Stimulated activated CD8-positive, alpha-beta memory T cell treated with anti-CD3 and anti-CD28 coated beads, Interleukin-2, amount 100 ng/mL, for 1 hour (primary cell): ENCODE measurements around the gene CD2BP2.
A peak's percentile ranks its signal among the peaks of the same experiment; 100 is the strongest.
"Not testable (repeated sequence)": the region's sequence is repeated elsewhere in the genome, so short reads cannot be mapped to it uniquely, and the experiment has no call there.

Experiments used
- DNase-seq, 2 donors: peaks; one replicate each; pipeline ENCODE4 v3.0.0-alpha.2; 2020; ENCODE audit warnings: low read depth in 2 of 2

CD2BP2 gene

DNA sequence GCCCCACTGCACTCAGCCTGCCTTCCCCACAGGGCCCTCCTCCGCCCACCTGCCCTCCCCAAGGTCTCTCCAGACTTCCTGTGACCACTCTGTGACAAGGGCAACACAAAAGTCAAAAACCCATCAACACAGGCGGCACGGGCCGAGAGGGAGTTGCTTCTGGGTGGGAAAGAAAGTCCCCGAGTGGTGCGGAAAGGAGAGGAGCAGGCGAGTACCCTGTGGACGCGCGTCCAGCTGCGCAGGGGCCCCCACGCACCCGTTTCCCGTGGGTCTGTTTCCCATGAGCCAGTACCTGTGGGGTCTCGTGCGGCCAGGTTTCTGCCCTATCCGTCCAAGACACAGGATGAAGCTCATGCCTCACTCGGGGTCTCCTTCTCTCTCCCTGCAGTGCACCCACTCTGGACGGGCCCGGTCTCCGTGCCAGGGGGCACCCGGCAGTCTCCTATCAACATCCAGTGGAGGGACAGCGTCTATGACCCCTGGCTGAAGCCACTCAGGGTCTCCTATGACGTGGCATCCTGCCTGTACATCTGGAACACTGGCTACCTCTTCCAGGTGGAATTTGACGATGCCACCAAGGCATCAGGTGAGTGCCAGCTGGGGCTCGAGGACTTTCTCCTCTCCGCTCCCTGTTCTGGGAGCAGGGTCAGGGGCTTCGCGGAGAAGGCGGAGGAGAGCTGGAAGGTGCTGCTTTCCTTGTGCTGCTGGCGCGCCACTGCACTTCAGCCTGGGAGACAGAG lies 12.2 kb downstream of the CD2BP2 start:
- DNase-seq, result no peak

- DNase-seq, result not testable (repeated sequence)
Observed at GRCh38 chr16:30341971-30342370, 13.1 kb downstream of the CD2BP2 start.

DNA sequence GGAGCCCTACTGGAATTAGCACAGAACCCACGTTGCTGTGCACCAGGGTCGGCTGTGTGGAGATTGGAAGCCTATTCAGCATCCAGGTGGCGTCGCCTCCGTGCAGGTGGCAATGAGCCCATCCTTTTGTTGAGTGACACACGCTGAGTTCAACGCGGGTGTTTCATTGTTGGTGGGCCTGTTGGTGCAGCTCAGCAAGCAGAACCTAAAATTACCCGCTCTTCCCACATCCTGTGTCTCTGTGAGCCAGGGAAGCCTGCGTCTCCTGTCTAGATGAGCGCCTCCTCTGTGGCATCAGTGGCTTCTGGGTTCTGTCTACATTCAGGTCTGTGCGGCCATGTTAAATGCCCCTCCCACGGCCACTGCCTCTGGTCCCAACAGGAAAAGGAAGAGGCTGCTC lies 14.5 kb downstream of the CD2BP2 start:
- no peak for DNase-seq

- not testable (repeated sequence) for DNase-seq
Observed at GRCh38 chr16:30338715-30339114, 16.4 kb downstream of the CD2BP2 start.

GRCh38 chr16:30337964-30338357 lies 17.1 kb downstream of the CD2BP2 start:
- not testable (repeated sequence) for DNase-seq

DNA sequence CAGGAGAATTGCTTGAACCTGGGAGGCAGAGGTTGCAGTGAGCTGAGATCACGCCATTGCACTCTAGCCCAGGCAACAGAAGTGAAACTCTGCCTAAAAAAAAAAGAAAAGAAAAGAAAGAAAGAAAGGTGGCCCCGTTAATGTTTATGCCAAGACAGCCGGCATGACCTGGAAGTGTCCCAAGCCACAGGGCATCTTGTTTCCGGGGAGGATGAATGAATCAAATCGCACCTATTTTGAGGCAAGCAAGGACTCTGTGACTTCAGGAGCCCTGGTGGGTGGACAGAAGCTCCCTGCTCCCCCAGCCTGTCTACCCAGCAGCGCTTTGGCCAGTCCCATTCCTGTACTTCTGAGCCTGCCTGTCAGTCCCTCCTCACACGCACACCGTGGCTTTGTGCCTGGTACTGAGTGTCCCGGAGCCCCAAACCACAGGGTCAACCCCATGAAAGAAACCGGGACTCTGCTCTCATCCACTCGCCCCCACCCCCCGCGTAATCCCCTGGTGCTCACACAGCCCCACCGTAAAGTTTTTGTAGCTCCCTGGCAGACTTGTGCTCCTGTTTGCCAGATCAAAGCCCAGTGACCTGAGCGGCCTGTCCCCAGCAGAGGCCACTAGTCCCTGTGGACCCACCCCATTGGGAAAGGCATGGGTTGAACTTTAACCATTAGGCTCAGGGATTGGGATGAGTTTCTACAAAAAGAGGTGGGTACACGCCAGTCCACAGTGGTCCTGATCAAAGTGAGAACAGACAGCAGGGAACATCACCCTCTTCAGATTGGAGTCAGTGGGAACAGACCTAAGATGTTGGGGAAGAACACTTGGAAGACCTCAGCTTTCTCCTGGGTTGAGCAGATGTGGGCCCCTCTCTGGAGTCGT lies 19.3 kb downstream of the CD2BP2 start:
- DNase-seq, result no peak

GRCh38 chr16:30335028-30335597 lies 20.0 kb downstream of the CD2BP2 start:
- peak; percentile 62 to 70 for DNase-seq

DNA sequence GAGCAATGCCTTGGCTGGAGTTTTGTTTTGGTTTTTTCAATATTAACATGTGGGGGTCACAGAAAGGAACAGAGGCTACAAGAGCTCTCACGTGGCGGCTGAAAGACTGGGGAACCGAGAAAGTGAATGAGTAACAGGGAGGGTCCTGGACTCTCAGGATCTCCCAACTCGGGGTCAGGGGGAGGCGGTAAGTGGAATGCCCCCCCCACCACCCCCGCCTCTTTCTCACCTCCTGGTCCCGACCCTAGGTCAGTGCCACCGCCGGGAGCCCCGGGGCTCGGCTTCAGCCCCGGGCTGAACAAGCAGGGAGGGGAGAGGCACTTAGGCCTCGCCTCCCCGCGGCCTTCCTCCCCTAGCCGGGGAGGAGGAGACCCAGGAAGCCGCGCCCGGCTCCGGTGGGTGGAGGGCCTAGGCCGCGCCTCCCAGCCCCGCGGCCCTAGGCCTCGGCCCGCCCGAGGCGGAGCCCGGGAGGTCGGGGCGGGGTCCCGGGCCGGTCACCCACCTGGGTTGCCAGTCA lies 20.6 kb downstream of the CD2BP2 start:
- DNase-seq, result peak; percentile 59 to 73

DNA sequence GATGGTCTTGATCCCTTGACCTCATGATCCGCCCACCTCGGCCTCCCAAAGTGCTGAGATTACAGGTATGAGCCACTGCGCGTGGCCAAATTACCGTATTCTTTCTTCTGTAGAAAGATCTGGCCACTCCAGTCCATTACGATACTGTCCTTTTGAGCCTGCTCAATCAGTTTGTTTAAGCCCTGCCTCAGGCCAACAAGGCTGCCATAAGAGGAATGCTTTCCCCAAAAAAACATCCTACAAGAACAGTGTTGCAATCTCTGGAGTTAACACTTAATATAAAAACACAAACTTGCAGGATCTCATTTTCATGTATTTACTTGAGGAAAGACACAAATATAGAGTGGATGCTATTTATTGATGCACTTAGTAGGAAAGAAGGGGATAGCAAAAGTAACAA lies 30.9 kb downstream of the CD2BP2 start:
- DNase-seq, result not testable (repeated sequence)

DNA sequence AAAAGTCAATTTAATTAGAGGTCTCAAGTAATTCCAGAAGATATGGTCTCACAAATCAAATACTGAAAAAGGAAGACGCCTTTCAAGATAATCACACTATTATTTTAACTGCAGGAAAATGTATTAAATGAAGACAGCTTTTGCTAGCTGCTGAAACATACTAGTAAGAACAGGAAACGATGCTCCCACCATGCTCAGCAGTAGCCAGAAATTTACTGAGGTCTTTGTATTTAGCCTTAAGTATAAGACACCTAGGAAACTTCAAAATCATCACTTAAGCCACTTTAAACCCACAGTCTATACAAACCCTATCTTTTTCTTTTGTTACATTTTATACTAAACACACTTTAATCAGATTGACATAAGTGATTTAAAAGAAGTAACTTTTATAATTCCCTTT lies 36.5 kb downstream of the CD2BP2 start:
- not testable (repeated sequence) for DNase-seq

- DNase-seq, result not testable (repeated sequence)
Observed at GRCh38 chr16:30310937-30311336, 44.2 kb downstream of the CD2BP2 start.

DNA sequence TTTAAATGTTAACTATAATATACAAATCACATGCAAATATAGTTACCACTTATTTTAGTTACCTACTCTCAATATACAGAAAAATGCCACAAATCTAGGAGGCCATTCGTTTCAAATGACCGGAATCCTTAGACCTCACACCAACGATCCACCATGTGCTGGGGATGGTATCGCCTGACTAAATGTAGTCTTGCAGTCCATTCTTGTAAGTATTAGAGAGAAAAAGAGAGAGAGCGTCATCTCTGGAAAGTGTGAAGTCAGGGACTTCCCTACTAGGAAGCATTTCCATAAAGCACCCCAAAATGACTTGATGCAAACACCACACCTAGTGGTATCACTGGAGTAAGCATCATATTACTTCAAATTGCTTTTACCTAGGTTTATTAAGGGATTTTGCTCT lies 45.9 kb downstream of the CD2BP2 start:
- not testable (repeated sequence) for DNase-seq
